Activated effector memory CD4-positive, alpha-beta T cell treated with Interleukin-2 at 50 U/mL for 16 hours (primary cell): ENCODE measurements around the gene SLC2A9.

ENCODE experiments used
- DNase-seq: peaks from one replicate; pipeline ENCODE4 v3.0.0-alpha.2; 2020

SLC2A9 gene

GRCh38 chr4:9952415-9952950 lies 68.8 kb downstream of the SLC2A9 start:
- no peak for DNase-seq

GRCh38 chr4:9949573-9949972 lies 71.7 kb downstream of the SLC2A9 start:
- DNase-seq = no peak

DNA sequence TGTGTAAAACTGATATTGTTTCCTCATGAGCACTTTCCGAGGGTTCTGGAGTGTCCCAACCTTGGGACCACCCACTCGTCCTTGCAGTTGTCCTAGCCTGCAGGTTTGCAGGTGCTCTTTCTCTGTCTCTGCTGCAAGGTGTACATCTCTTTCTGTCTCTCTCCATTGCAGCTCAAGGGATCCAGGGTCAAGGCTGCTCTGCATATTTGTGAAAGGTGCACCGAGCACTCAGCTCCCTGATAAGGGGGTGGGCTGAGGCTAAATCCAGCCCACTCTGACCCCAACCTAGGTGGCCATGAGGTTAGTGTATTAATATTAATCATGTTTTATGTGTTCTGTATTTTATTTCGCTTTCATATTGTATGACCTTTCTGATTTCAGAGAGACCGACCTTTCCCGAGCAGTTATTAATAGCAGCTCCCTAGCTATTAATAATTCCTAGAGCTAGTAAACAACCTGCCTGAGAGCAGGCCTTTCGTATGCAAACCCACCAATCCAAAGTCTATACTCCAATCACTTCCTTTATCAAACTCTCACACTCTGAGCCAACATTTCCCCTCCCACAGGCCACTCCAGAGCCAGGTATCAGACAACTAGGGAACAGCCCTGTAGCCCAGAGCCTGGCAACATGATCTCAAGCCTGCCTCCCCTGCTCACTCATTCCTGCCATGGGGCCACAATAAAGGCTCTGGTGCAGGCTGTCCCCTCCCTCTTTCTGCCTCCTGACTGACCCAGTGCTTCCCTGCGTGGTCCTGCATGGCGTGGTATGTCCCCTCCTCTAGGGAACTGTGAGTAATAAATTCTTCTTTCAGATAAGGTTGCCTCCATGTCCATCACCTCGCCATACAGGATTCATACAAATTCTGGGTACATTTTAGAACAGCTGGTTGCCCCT lies 73.9 kb downstream of the SLC2A9 start:
- DNase-seq = no peak

DNA sequence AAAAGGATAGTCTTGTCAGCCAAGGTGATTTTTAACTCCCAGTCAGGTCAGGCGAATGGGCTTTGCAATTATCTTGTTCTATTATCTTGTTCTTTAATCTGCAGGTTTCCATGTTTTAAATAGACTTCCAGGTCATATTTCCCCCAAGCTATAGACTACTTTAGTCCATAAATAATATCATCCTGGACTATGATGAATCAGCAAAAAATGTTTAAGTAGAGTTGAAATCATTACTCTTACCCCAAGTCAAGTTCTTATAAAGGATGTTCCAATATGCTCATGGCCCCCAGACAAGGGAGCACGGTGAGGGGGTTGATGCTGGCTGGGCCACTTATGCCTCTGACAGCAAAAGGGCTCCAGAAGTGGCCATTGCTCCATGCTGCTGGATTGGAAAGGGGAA lies 75.1 kb downstream of the SLC2A9 start:
- DNase-seq = no peak

GRCh38 chr4:9944431-9945425 lies 76.6 kb downstream of the SLC2A9 start:
- DNase-seq = no peak

GRCh38 chr4:9943761-9944160 lies 77.5 kb downstream of the SLC2A9 start:
- no peak for DNase-seq

- DNase-seq = no peak
These were observed 78.2 kb downstream of the SLC2A9 start for GRCh38 chr4:9942921-9943600.

DNA sequence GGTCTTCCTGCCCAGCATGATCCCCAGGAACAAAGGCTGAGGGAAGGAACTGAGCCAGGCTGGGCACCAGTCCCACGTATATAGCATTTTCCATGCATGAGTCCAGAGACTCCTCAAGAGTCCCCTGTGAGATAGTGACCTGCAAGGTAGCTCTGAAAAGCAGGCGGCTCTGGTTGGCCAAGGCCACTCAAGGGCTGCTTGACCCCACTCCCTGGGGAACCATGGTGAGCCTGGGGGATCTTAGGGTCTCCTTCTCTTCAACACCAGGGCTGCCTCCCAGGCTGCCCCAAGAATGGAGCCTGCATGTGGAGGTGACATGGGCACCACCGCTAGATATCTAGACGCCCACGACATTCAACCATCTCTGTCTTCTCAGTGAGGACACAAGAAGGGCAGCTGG lies 79.2 kb downstream of the SLC2A9 start:
- DNase-seq = no peak

GRCh38 chr4:9940041-9940440 lies 81.3 kb downstream of the SLC2A9 start:
- no peak for DNase-seq

- no peak for DNase-seq
These were observed 82.4 kb downstream of the SLC2A9 start for GRCh38 chr4:9938933-9939332.

GRCh38 chr4:9937078-9937477 lies 84.2 kb downstream of the SLC2A9 start:
- DNase-seq = no peak

- no peak for DNase-seq
These were observed 85.1 kb downstream of the SLC2A9 start for GRCh38 chr4:9936129-9936644.

DNA sequence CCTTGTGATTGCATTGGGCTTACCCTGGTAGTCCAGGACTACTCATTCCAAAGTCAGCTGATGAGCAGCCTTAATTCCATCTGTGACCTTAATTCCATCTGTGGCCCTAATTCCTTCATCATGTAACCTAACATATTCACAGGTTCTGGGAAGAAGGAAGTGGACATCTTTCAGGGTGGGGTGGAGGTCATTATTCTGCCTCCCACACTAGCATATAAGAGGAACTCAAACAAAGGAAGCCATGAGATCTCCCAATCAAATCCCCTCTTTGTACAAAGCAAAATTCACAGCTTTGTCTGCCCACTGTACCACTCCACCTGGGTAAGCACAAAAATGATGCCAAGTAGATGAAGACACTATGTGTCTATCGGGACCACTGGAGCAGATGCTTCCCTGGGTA lies 87.3 kb downstream of the SLC2A9 start:
- DNase-seq = no peak

DNA sequence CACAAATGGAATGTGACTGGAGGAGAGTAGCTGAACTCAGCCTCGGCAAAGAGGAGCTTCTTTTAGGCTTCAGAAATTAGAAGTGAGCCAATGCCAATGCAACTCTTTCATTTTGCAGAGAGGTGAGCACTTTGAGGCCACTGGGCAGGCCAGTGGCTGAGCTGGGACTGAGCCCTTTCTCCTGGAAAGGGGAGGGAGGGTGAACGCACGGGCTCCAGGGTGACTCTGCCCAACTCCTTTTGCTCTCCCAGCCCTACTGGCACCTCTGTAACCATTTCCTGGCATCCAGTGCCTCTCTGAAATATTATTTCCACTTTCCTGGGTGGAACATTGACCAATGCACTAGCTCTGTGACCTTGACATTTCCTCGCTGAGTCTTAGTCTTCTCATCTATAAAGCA lies 88.1 kb downstream of the SLC2A9 start:
- DNase-seq = no peak

- no peak for DNase-seq
These were observed 88.5 kb downstream of the SLC2A9 start for GRCh38 chr4:9932771-9933170.

GRCh38 chr4:9931146-9931545 lies 90.2 kb downstream of the SLC2A9 start:
- DNase-seq = no peak

GRCh38 chr4:9929111-9929510 lies 92.2 kb downstream of the SLC2A9 start:
- no peak for DNase-seq

DNA sequence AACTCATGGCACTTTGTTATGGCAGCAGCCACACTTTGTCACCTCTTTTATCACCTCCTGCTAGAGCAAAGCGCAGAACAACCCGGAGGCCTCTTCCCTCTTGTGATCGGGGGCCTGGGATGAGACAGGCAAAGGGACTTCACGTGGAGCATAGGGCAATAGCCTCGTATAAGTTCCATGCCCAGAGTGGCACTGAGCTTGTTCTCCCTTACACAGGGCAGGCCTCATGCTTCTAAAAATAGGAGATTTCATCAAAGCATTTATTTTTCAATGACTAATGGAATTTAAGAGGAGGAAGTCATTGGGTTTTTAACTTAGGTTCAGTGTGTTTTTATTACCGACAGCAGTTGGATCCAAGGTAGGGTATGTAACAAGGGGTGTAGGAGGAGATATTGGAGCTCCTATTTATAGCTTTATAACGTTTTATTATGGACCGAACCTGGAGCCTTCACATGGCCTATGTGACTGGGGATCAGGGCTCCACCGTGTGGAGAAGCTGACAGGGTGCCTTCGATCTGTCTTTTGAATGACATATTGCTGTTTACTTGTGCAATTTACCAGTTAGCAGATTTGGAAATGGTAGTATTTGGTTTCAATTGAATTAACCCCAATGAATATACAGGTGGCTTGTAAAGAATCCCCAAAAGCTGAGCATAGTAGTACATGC lies 93.8 kb downstream of the SLC2A9 start:
- no peak for DNase-seq

- DNase-seq = no peak
These were observed 94.7 kb downstream of the SLC2A9 start for GRCh38 chr4:9926586-9926985.

- no peak for DNase-seq
These were observed 95.4 kb downstream of the SLC2A9 start for GRCh38 chr4:9925750-9926439.

GRCh38 chr4:9924750-9925149 lies 96.5 kb downstream of the SLC2A9 start:
- DNase-seq = no peak
